OCI-LY3 (cell line): ENCODE data around the gene ADCY9.

ENCODE experiments used
- CTCF ChIP-seq: fragments of 200-600, 300-600 bp; sonication (generic); IDR thresholded peaks from 2 replicates; pipeline ENCODE4 v1.5.1; 2014; ENCODE audit warnings: antibody characterized with exemption, low read length, low read depth
- EZH2phosphoT487 ChIP-seq: fragments of 200-600 bp; shearing (Covaris generic); IDR thresholded peaks from 2 replicates; pipeline ENCODE4 v1.6.1; 2018; ENCODE audit warnings: antibody characterized with exemption, mixed run types, low read depth

- TF ChIP-seq CTCF (no peak), EZH2phosphoT487 (no peak)
Observed at GRCh38 chr16:4021916-4022315, 94.3 kb downstream of the ADCY9 start.
